Non-pigmented ciliary epithelial cell (primary cell): ENCODE data around the gene ITGA3.
"Not testable (repeated sequence)": the region's sequence is repeated elsewhere in the genome, so short reads cannot be mapped to it uniquely, and the experiment has no call there.

Source experiments
- DNase-seq: peaks from one replicate; pipeline ENCODE4 v3.0.0-alpha.2; 2010; ENCODE audit warnings: low read depth

The ITGA3 gene

DNA sequence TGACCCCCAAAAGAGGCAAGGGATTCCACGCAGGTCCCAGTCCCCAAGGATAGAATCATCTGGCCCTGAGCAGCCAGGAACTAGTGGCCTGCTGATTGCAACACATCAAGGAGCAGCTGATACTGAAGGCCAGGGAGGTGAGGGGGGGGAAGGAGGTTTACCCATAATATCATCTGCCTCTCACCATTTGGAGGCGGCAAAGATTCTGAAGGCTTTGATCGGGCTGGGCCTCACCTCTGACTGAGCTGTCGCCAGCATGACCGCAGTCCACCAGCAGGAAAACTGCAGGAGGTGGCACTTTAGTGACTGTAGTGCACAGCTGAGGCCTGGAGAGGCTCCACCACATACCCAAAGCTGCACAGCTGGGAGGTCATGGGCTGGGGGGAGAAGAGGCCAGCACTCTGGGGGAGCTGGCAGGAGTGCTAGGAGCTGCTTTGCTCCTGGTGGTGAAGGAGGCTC is 20.5 kb upstream of the ITGA3 start:
- no peak for DNase-seq

DNA sequence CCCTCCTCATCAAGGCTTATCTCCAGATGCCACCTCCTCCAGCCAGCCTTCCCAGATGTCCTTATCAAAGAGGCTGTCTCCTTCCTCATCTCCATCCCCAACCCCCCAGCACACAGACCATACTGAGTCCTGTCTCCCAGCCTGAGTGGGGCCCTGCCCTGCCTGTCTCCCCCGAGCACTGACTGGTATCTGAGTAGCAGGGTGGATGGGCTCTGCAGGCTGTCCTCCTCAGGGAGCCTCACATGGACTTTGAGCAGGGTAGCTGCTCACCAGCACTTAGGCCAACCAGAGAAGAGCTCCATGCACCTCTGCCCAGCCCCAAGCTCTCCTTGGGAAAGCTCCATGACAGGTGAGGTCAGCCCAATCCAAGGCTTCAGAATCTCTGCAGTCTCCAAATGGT is 20.0 kb upstream of the ITGA3 start:
- DNase-seq, result no peak

DNA sequence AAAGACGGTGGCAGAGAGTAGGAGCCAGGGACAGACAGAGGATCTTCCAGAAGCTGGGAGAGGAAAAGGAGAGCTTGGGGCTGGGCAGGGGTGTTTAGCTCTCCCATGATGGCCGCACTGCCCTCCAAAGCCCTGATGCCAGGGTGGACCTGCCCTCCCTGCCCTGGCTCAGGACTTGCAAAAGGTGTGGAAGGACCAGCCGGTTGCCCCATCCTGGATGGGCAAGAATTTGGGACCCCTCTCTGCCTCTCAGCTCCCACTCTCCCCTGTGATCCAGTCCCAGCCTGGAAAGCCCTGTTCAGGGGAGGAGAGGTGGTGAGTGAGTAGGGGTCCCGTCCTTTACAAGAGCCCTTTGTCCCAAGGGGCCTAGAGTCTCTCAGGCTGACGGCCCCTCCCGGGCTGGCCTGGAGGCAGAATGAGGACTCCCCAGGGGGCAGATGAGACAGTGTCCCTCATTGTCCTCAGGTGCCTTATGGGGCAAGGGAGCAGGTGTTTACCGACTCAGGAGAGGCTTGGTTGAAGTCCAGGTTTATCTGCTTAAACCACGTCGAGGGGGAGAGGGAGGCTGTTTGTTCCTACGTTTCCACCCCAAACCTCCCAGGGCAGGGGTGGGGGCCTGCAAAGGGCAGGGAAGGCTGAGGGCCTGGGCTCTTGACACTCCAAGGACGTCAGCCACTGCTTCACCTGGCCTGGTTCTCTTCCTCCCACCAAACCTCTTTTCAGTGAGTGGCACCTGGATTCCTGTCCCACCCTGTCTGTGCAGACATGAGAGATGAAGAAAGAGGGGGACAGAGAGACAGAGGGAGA is 19.3 kb upstream of the ITGA3 start:
- no peak for DNase-seq

DNA sequence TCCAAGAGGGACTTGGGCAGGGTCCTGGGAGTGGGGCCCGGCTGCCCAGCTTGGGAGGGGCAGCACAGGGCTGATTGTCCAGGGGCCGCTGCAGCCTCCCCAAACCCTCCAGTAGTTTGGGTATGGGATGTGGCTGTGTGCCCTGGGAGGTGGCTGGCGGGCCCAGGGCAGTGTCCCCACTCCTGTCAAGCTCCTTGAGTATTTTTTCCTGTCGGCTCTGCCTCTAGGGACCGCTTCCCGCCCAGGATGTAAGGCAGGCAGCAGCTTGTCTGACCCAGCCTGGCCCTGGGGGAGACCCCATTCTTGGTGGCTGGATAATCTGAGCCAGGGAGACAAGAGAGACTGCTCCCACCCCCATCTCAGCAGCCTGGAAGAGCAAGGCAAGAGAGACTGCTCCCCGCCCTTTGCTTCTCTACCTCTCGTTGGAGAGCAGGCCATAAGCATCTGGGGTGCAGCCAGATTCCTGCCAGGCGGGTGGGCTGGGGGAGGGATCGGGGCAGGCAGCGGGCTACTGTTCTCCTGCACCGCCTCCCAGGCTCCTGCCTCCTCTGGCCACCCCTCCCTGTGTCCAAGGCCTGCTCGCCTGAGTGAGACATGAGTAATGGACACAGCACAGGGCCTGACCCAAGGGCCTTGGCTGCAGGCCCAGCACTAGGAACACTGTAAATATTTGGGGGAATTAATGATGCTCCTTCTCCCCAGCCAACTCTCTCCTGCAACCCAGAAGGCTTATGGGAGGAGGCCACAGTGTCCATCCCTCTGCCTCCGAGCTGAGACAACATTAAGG is 18.4 kb upstream of the ITGA3 start:
- no peak for DNase-seq

DNA sequence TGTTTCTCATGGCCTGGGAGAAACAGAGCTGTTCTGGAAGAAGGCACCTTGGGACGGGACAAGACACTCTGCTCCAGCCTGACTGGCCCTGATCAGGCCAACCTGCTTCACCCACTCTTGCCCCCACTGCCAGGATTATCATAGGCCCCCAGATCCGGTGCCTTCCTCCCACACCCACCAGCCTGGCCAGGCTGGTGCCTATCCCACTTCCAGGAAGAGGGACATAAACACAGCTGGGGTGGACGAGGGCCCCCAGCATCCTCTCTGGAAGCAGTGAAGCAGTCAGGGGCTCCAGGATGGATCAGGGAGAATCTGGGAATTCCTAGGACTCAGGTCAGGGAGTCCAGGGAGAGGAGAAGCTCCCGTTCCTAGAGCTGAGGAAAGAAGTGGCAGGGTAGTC is 16.9 kb upstream of the ITGA3 start:
- DNase-seq, result no peak

DNA sequence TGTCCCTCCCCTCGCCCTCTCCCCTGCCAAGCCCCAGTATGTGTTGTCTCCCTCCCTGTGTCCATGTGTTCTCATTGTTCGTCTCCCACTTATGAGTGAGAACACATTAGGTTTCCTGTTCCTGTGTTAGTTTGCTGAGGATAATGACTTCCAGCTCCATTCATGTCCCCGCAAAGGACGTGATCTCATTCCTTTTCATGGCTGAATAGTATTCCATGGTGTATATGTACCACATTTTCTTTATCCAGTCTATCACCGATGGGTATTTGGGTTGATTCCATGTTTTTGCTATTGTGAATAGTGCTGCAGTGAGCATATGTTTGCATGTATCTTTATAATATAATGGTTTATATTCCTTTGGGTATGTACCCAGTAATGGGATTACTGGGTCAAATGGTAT is 15.4 kb upstream of the ITGA3 start:
- not testable (repeated sequence) for DNase-seq

DNA sequence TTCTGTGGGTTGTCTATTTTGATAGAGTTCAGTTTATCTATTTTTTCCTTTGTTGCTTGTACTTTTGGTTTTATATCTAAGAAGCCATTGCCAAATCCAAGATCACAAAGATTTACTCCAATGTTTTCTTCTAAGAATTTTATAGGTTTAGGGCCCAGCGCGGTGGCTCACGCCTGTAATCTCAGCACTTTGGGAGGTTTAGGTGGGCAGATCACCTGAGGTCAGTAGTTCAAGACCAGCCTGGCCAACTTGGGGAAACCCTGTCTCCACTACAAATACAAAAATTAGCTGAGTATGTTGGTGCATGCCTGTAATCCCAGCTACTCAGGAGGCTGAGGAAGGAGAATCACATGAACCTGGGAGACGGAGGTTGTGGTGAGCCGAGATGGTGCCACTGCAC is 13.7 kb upstream of the ITGA3 start:
- no peak for DNase-seq

DNA sequence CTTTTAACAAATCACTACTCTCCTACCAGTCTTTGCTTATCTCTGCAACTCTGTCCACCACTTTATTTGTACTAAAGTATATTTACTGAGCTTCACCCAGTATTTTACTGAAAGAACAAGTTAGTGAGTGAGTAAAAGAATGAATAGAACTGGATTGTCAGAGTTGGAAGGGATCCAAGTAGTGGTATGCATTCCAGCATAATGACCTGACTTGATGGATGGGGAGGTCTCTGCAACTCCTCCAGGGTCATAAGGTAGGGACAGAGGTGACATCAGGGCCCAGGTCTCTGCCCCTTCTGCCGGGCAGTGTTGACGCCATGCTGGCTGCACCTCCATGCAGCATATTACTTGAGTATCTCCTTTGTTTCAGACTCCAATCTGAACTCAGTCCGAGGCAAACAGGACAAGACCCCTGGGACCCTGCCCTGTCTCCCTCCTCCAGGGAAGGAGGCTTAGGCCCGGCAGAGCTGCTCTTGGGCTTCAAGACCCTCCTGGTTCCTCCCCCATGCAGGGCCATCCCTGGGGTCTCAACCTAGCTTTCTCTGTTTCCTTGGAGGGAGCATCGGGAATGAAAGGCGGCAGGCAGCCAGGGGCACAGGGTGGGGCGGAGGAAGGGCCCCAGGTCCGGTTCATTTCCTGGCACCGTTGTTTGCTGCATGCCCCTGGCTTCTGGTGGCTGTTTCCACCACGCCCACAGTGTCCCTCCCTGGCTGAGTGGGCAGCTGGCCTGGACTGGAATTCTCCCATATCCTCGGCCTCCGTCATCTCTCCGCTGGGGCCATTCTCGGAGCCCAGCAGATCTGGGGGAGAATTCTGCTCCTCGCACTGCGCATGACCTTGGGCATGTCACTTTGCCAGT is 12.4 kb upstream of the ITGA3 start:
- no peak for DNase-seq

DNA sequence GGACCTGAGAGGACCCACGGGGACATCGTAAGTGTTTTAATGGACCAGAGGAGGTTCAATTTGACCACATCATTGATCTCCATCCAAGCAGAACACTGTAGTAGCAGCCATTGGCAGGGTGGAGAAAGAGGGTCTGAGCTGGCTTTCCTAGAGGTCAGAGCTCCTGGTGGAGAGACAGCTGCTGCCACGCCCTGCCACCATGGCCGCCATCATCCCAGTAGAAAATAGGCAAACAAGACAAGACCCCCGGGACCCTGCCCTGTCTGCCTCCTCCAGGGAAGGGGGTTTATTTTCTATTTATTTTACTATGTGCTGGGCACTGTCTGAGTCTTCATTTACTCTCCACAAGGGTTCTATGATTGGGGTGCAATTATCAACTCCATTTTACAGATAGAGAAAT is 11.4 kb upstream of the ITGA3 start:
- DNase-seq, result no peak

DNA sequence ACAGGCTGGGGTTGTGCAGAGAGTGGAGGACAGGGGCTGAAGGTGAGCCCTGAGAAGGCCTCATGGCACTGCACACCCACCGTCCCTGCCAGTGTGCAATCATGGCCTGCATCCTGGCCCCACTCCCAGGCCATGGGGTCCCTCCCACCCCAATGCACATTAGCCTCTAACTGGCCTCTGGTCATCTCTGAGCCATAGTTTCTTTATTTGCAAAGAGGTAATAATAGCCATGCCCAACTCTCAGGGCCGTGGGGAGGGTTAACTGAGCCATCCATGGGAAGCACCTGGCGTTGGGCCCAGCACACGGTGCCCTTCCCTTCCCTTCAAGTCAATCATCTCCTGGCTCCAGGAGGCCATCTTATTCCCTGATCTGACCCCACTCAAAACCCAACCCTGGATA is 10.8 kb upstream of the ITGA3 start:
- DNase-seq, result no peak

DNA sequence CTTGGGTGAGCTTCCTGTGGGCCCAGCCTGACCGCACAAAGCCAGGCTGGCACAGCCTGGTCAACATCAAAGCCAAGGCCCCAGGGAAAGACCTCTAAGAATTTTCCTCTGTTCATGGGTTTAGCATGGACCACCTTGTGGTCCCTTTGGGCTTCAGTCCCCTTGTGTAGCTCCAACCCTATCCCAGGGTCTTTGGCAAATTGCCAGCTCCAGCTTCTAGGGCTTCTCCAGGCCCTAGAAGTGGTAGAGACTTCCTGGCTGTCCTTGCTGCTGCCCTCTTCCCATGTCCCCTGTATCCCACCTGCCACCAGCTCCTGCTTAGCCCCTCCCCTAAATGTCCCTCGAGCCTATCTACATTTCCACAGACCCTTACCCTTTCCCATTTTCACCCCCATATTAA is 9.7 kb upstream of the ITGA3 start:
- DNase-seq, result no peak

DNA sequence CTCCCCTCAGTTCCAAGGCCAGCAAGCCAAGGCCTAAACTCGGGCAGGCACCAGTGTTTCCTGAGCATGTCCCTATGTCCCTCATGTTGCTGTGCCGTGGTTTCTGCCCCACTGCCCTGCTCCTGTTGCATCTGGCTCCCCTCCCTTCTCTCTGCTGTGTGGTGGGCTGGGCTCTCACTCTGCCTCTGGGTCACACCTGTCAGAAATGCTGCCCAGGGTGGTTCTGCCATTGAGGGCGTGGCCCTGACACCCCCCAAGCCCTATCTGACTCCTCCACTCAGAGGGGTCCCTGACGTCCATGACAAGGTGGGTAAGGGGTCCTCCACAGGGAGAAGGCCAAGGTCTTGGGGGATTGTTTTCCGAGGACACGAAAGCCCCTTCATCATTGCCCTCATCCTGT is 9.2 kb upstream of the ITGA3 start:
- DNase-seq, result no peak

DNA sequence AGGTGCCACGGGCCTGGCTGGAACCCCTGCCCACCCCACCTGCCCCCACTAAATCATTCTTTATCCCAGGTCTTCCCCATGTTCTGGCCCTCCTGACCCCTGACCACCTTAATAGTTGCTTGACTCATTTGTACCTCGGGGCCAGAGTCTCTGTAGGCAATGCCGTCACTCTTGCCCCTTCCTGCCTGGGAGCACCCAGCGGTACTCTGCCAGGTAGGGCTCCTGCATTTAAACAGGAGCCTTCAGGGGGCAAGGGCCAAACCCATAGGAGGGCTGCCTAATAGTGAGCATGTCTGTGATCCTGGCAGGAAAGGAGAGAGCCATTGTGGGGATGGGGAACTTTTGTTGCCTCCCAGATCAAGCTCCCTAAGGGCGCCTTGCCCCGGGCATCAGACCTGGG is 8.8 kb upstream of the ITGA3 start:
- DNase-seq, result no peak

DNA sequence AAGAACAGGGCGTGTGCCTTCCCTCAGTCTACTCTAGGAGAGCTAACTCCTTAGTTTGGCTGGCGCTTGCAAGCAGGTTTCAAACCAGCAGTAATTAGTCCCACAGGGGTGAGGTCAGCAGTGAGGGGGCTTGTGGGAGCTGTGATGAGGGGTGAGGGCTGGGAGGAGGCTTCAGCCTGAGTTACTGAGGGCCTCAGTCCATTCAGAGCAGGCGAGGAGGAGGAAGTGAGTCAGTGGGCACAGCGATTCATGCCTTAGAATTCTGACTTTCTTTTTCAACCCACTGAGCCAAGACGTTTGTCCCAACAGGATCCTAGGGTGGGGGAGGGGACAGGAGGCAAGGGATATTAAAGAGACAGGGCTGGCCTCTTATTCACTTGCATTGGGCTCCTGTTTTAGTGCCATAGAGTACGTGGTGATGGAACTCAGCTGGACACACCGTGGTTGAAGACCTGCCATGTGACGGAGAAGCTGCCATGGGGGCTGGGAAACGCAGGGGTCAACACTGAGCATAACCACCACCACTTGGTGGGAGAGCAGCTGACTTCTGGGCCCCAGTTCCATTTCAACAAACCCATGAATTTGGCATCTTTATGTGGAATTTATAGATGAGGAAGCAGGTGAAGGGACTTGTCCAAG is 8.3 kb upstream of the ITGA3 start:
- DNase-seq, result no peak

DNA sequence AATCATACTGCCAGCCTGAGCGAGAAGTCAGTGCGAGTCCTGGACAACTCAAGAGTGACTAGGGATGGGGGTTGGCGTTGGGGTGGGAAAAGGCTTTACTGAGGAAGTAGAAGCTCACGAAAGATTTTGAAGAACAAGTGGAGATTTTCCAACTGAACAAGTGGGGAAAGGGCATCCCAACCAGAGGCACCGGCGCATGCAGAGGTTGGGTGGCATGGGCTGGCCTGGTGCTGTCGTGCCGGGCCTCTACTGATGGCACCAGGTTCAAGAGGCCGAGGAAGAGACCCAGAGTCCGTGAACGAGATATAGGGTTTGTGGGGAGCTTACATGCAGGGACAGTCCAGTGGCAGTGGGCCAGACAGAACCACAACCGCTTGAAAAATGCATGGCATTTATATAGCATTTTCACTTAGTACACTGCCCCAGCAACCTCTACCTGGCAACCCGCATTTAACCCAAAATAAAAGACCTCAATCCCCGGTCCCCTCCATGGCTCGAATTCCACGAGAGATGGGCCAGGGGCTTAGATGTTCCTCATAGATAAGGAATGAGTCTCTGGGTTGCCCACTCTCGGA is 7.7 kb upstream of the ITGA3 start:
- no peak for DNase-seq

DNA sequence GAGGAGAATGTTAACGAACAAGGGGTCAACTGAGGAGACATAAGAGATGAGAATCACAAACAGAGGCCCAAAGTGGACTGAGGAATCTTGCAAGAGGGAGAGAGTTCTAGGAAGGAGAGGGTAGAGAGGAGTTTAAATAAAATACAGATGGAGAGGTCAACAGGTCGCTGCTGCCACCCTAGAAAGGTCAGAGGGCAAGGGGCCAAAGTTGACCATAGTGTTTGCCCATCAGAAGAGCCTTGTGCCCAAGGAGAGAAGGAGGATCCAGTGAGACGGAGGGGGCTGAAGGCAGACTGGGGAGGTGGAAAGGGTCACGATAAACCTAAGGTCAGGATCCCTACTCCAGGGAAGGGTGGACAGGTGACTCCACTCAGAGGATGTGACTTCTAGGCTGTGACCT is 6.9 kb upstream of the ITGA3 start:
- DNase-seq, result no peak

DNA sequence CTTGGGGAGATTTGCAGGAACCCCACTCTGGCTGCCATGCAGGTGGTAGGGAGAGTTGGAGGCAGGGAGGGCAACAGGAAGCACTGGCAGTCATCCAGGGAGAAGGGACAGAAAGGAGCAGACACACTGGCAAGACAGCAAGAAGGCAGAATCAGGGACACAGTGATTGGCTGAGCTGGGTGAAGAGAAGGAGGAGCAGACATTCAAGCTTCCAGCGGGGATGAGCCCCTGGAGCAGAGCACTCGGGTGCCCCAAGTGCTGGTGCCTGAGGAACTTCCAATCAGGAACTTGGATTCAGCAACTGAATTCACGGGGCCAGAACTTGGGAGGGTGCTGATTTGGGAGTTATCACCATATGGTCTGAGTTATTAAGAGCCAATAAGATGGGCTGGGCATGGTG is 6.3 kb upstream of the ITGA3 start:
- no peak for DNase-seq

DNA sequence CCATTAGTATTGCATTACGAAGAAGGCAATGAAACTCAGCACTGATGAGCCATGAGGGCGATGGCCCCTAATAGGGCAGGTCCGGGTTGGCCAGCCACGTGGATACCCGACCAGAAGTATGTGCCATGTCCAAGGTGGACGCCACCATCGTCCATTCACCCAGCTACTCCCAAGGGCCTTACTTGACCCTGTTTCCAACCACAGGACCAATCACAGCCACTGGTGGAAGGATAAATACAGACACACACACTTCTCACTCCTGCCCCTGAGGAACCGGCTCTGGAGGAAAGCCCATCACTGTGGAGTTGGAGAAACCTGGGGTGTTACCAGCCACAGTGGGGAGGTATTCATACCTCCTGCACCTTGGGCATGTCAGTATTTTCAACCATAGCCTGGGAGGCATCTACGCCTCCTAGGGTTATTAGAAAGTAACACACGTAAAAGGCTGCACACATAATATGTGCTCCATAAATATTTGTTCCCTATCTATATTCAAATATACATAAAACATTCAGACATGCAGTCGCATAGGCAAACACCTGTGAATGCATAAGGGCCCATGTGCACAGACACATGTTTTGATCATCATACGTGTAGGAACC is 5.4 kb upstream of the ITGA3 start:
- no peak for DNase-seq

DNA sequence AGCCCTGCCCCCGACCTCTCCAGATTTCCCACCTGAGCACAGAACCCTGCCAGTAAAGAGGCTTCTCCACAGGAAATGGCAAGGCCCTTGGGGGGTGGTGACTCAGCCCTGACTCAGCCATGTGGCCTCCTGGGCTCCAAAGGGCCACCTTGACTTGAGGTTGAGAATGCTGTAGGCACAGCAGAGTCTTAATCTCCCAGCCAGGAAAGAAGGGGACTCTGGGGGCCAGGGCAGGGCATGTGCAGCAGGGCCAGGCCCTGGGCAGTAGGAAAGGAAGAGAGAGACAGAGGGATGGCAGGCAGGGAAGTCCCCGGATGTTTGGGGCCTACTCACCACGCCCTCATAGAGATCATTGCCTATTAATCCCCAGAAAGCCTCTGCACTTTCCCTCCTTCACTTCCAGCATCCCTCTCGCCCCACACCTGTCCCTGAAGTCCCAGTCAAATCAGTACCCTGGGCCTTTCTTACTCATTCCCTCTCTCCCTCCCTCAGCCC is 4.8 kb upstream of the ITGA3 start:
- no peak for DNase-seq

DNA sequence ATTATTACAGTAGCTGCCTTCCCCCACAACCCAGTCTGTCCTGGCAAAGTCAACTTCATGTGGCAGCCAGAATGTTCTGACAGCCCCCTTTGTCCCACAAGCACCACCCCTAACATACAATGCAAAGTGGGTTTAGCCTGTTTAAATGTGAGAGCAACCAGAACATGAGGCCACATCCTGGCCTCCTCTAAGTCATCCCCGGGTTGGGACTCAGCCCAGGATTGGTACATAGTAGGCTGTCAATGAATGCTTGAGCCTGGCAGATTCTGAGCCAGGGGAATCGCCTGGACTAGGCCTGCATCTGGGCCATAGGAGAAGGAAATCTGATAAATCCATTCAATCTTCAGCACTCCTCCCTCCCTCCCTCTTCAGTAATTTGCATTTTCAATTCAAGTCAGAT is 4.3 kb upstream of the ITGA3 start:
- DNase-seq, result no peak

DNA sequence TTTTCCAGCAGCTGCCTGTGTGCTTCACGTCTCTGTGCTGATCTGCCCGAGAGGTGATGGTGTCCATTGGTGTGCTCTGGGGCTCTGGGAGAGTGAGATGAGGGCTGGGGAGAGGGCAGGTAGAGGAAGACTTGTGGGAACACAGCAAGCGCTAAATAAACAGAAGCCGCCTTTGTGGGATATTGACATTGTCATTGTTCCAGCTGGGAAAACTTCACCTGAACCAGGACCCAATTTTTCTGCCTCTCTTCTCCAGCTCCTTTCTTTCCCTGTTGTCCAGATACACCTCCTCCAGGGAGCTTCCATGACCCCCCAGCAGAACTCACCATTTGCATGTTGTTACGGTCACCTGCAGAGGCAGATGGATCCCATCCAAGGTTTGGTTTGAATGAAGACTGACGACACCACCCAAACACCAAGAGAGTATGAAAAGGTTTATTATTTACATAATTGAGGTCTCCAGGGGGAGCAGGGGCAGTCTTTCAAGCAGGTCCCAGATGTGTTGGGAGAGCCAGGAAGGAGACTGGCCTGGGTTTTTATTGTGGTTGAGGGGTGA is 3.6 kb upstream of the ITGA3 start:
- DNase-seq, result no peak
